NCI-H345 (cell line): Measurements from ENCODE around the gene SLC43A2.

Experiments used
- DNase-seq: peaks from one replicate; lab custom pipeline; 2025; lab: John Stamatoyannopoulos, UW

The SLC43A2 gene

GRCh38 chr17:1623057-1623630, 5.5 kb downstream of the SLC43A2 start:
- no peak for DNase-seq

- DNase-seq = no peak
Measured at GRCh38 chr17:1621273-1621954, 7.2 kb downstream of the SLC43A2 start.

GRCh38 chr17:1620486-1620885, 8.1 kb downstream of the SLC43A2 start:
- DNase-seq = no peak

- no peak for DNase-seq
Measured at GRCh38 chr17:1617620-1618174, 10.9 kb downstream of the SLC43A2 start.

- DNase-seq = no peak
Measured at GRCh38 chr17:1616101-1616500, 12.5 kb downstream of the SLC43A2 start.

- DNase-seq = no peak
Measured at GRCh38 chr17:1612400-1612799, 16.2 kb downstream of the SLC43A2 start.

GRCh38 chr17:1611715-1612114, 16.9 kb downstream of the SLC43A2 start:
- no peak for DNase-seq

- no peak for DNase-seq
Measured at GRCh38 chr17:1608676-1609075, 20.0 kb downstream of the SLC43A2 start.

- DNase-seq = no peak
Measured at GRCh38 chr17:1607971-1608320, 20.7 kb downstream of the SLC43A2 start.

- no peak for DNase-seq
Measured at GRCh38 chr17:1606352-1606985, 22.2 kb downstream of the SLC43A2 start.

- DNase-seq = no peak
Measured at GRCh38 chr17:1605681-1606351, 22.8 kb downstream of the SLC43A2 start.

GRCh38 chr17:1604831-1605528, 23.7 kb downstream of the SLC43A2 start:
- DNase-seq = no peak

GRCh38 chr17:1601571-1601970, 27.1 kb downstream of the SLC43A2 start:
- no peak for DNase-seq

GRCh38 chr17:1598399-1599095, 30.1 kb downstream of the SLC43A2 start:
- DNase-seq = no peak

- no peak for DNase-seq
Measured at GRCh38 chr17:1597861-1598342, 30.7 kb downstream of the SLC43A2 start.

- no peak for DNase-seq
Measured at GRCh38 chr17:1593630-1593931, 35.1 kb downstream of the SLC43A2 start.

- no peak for DNase-seq
Measured at GRCh38 chr17:1592751-1593629, 35.6 kb downstream of the SLC43A2 start.

- DNase-seq = no peak
Measured at GRCh38 chr17:1591474-1592090, 37.1 kb downstream of the SLC43A2 start.

GRCh38 chr17:1590747-1591473, 37.7 kb downstream of the SLC43A2 start:
- no peak for DNase-seq
